ENCODE measurements around the gene TESK2.
A peak's percentile ranks its signal among the peaks of the same experiment; 100 is the strongest.
"Not testable (repeated sequence)": the region's sequence is repeated elsewhere in the genome, so short reads cannot be mapped to it uniquely, and the experiment has no call there.

The TESK2 gene

DNA sequence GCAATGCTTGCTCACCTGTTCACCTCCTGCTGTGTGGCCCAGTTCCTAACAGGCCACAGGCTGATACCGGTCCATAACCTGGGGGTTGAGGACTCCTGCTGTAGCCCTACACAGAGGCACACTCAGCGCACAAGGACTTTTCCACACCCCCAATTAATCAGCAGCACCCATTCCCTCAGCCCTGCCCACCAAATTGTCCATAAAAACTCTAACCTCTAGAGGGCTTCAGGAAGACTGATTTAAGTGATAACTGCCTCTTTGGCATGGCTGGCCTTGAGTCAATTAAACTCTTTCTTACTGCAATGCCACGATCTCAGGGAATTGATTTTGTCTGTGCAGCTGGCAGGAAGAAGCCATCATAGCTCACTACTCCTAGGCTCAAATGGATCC lies 79.5 kb downstream of the TESK2 start:
- no peak for DNase-seq (ENCODE audit: low read depth)

DNA sequence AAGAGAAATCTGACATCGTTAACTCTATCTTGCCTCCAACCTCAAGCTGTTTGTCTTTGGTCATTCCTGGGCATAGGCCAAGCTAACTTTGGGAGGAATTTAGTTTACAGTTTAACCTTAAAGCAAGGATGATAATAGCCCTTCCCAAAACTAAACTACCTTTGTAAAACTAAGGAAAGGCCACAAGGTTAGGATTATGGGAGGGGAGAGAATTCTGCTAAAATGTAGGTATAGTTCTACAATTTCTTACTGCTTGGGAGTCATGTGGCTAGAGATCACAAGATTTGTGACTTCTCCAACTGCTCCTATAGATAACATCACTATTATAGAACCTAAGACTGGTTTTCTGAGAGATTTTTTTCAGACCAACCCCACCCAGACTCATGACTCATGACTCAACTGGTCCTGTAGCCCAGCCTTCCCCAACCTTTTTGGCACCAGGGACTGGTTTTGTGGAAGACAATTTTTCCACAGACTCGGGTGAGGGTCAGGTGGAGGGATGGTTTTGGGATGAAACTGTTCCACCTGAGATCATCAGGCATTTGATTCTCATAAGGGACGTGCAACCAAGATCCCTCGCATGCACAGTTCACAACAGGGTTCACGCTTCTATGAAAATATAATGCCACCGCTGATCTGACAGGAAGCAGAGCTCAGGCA lies 80.0 kb downstream of the TESK2 start:
- no peak for DNase-seq (ENCODE audit: low read depth)

DNA sequence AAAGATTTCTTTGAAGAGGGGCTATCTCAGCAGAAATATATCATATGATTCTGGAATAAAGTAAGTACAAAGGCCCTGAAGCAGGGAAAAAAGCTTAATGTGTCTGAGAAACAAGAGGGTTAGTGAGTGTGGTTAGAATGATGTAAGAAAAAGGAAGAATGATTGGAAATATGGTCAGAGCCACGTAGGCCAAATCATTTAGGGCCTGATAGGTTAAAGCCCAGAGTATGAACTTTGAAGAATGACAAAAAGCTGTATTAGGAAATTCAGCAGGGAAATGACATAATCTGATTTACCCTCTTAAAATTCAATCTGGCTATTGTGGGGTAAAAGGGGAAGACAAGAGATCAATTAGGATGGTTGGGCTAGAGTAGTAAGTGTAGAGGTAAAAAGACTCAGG lies 81.7 kb downstream of the TESK2 start:
- DNase-seq (ENCODE audit: low read depth), result no peak

DNA sequence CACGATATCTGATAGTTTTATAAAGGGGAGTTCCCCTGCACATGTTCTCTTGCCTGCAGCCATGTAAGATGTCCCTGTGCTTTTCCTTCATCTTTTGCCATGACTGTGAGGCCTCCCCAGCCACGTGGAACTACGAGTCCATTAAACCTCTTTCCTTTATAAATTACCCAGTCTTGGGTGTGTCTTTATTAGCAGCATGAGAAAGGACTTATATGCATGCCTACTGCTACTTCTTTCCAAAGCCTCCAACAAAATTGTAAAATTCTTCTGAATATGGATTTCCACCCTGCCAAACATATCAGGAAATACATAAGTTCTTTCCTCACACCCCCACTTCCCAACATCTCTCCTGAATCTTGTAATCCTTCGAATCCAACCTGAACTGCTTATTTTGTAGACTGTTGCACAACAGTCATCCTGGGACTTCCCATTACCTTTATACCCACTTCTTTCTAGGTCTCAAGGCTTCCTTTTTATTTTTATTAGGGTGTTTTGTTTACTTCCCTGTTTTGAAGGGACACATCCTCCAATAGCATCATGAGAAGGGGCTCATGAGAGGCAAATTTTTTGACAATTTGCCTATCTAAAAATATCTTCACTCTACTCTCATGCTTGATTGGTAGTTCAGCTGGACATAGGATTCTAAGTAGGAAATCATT lies 83.2 kb downstream of the TESK2 start:
- no peak for DNase-seq (ENCODE audit: low read depth)

DNA sequence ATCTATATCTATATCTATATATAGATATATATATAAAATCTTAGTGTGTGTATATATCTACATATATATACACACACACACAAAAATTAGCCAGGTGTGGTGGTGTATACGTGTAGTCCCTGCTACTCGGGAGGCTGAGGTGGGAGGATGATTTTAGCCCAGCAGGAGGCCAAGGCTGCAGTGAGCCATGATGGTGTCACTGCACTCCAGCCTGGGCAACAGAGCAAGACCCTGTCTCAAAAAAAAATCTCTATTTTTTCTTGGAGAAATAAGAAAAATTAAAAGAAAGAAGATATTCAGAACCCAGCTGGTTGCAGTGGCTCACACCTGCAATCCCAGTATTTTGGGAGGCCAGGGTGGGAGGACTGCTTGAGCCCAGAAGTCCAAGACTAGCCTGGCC lies 85.3 kb downstream of the TESK2 start:
- DNase-seq (ENCODE audit: low read depth), result no peak

DNA sequence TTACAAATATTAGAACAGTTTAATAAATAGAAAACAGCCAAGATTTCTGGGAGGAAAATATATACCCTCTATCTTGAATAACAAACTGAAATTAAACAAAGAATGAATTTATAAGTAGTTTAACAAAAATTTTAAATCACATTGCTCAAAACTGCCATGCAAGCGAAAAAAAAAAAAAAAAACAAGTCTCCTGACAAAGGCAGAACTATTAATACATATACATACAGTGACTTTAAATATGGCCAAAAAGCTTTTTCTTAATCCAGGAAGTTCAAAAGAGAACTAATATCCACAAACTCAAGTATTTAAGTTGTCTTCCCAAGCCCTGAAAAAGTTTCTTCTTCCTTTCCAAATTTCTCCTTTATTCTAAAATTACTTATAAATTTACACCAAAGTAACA lies 87.2 kb downstream of the TESK2 start:
- DNase-seq (ENCODE audit: low read depth), result no peak

DNA sequence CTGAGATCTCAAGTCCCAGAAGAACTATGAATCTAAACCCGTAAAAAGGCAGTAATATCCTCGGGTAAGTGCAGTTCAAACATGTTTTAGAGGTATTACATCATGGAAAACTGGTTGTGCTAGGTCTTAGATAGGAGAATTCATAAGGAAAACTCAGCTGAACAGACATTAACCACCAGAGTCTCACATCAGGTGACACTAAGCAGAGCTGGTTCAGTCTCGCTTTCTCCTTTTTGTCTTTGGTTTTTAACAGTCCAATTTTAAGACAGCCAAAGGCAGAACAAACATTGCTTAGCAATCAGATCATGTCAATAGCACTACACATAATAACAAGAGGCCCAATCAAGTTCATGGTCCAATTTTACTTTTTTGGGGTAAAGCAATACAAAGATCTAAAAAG lies 87.7 kb downstream of the TESK2 start:
- DNase-seq (ENCODE audit: low read depth), result no peak

DNA sequence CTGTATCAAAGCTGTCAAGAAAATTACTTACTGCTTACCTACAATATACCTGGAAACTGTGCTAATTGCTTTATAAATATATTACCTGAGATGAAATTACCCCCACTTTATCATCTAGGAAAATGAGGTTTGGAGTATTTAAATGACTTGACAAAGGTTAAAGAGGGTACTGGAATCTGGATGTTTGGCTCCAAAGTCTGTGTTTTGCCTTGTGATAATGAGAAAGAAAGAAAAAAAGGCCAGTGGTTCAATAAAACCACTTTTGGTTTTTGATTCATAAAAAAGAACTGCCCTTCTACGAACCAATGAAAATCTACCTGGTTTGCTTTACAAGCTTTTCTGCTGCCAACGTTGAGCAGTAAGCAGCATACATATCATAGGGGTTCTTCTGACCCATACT lies 89.4 kb downstream of the TESK2 start:
- no peak for DNase-seq (ENCODE audit: low read depth)

DNA sequence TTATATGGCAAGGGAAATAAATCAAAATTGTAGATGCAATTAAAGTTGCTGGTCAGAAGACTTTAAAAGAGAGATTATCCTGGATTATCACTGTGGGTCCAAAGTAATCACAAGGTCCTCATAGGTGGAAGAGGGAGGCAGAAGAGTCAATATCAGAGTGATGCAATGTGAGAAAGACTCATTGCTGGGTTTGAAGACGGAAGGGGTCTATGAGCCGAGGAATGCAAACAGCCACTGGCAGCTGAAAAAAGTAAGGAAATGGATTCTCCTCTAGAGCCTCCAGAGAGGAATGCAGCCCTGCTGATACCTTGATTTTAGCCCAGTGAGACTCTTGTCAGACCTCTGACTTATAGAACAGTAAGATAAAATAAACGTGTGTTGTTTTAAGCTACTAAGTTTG lies 90.9 kb downstream of the TESK2 start:
- no peak for DNase-seq (ENCODE audit: low read depth)

DNA sequence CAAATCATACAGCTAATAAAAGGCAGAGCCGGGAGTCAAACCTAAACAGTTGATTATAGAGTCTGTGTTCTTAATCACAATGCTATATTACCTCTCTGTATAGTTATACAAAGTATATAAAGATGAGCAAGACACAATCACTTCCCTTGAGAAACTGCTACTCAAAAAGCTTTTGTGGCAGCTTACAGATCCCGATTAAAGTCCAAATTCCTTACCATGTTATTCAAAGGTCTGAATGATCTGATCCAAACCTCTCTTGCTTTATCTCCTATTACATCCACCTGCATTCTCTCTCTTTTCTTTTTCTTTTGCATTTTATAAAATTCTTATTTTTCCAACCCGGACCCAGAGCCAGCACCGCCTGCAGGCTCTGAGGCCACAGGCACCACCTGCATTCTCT lies 93.7 kb downstream of the TESK2 start:
- no peak for DNase-seq (ENCODE audit: low read depth)

DNA sequence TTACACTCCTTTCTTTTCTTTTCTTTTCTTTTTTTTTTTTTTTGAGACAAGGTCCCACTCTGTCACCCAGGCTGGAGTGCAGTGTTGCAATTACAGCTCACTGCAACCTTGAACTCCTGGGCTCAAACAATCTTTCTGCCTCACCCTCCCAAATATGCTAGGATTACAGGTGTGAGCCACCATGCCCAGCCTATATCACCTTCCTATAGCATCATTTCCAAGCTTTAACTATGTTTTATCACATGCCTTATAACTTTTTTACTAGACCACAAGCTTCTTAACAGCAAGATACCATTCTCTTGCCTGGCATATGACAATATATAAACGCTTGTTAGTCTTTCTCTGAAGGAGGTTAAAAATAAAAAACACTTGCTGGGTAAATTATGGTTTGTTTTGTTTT lies 95.4 kb downstream of the TESK2 start:
- DNase-seq (ENCODE audit: low read depth), result no peak

DNA sequence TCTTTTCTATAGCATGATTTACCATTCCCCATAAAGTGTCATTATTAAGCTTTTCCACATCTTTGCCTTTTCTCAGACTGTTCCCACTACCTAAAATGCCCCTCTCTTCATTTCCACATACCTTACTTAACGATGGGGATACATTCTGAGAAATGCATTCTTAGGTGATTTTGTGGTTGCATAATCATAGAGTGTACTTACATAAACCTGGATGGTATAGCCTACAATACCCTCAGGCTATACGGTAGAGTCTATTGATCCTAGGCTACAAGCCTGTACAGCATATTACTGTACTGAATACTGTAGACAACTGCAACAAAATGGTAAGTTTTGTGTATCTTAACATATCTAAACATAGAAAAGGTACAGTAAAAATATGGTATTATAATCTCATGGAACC lies 95.9 kb downstream of the TESK2 start:
- no peak for DNase-seq (ENCODE audit: low read depth)

DNA sequence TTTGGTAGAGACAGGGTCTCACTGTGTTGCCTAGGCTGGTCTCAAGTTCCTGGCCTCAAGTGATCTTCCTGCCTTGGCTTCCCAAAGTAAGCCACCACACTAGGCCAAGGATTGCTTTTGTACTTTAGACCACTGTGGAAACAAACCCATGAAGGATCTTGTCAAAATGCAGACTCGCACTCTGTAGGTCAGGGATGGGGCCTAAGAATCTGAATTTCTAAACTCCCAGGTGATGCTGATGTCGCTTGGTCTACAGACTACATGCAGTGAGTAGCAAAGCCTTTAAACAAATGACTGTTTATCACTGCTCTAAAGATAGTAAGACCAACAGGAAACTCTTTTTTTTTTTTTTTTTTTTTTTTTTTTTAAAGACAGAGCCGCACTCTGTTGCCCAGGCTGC lies 96.6 kb downstream of the TESK2 start:
- no peak for DNase-seq (ENCODE audit: low read depth)

DNA sequence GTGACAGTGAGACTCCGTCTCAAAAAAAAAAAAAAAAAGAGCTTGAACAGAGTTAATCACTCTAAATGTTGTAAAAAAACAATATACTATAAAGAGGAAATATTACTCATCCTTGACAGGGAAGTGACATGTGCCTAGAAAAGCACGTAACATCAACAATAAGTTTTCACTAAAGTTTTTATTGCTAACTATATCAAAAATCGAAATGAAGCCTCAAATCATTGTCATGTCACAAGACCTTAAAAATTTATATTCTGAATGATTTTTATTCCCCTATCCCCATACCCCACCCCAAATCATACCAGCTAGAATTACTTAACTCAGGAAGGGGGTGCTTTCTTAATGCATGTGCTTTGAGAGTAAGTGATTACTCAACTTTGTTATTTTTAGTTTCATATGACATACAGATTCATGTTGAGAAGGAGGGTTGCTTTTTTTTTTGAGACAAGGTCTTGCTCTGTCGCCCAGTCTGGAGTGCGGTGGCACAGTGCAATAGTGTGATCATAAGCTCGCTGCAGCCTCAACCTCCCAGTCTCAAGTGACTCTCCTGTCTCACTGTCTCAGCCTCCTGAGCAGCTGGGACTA lies 97.2 kb downstream of the TESK2 start:
- peak; percentile 56 for DNase-seq (ENCODE audit: low read depth)

DNA sequence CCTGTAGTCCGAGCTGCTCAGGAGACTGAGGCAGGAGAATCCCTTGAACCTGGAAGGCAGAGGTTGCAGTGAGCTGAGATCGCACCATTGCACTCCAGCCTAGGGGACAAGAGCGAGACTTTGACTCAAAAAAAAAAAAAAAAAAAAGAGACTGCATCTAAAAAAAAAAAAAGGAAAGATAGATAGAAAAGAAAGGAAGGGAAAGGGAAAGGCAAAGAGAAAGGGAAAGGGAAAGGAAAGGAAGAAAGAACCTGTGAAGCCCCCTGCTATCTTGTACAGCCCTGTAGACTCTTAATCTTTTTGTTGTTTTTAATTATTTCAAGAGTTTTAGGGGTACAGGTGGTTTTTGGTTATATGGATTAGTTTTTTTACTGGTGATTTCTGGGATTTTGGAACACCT lies 104.7 kb downstream of the TESK2 start:
- no peak for DNase-seq (ENCODE audit: low read depth)

DNA sequence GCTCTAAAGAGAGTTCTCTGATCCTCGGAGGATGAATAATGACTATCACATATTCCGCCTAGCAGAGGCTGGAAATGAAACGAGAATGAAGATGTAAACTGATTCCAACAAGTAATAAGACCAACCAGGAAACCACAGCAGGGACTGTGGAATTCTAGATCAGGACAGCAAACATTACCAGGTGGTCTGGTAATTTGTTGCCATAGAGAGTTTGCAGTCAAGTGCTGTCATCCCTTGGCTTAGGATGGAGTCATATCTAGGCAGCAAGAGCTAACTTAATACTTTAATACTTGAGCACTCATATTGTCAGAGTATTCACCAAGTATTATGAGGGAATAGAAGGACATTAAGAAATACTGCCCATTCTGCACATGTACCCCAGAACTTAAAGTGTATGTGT lies 105.7 kb downstream of the TESK2 start:
- DNase-seq (ENCODE audit: low read depth), result no peak

DNA sequence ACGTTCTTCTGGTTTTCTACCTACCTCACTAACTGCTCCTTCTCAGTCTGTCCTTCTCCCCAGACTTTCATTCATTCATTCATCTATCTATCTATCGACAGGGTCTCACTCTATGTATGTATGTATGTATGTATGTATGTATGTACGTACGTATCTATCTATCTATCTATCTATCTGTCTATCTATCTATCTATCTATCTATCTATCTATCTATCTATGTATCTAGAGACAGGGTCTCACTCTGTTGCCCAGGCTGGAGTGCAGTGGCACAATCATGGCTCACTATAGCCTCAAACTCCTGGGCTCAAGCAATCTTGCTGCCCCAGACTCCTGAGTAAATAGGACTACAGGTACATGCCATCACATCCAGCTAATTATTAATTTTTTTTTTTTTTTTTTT lies 106.8 kb downstream of the TESK2 start:
- not testable (repeated sequence) for DNase-seq (ENCODE audit: low read depth)

DNA sequence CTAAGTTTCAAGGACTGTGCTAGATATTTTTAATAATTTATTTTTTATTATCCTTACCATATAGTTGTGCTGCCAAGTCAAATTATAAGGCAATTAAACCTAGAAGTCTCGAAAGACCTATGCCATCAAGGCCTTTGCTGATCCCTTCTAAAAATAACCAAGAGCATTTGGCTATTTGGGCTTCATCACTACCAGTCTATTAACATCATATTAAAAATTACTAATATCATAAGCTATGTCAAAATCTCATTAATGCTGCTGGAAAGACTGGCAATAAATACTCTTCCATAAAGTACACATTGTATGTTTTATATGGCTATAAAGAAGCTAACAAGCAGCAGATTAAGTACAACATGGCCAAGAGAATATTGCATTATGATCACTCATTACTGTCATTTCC lies 107.8 kb downstream of the TESK2 start:
- no peak for DNase-seq (ENCODE audit: low read depth)

DNA sequence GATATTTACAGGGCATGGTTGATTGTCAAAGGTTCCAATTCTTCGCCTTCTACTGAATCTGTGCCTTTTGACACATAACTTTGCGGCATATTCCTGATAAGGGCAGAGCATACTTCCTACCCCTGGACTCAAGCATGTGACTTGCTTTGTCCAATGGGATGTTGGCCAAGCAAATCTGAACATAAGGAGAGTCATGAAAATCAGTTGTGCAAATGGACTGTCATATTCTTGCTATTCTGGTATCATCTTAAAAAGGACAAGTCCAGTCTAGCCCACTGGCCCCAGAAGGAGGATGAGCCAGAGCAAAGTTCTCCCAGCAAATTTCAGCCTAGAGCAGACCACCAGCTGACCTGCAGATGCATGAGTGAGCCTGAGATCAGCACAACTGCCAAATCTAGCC lies 109.7 kb downstream of the TESK2 start:
- no peak for DNase-seq (ENCODE audit: low read depth)

DNA sequence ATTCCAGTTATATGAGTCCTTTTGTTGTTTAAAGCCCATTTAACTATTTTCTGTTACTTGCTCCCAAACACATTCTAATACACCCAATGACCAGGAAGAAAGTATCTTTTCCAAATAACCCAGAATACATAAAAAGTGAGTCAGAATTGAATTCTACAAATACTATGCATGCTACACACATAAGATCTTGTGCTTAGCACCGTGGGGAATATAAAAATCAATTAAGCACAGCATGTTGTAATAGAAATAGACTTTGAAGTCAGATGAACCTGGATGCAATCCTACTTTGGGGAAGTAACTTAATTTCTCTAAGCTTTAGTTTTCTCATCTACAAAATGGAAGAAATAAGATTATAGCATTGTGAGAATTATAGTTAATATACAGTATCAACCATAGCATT lies 110.2 kb downstream of the TESK2 start:
- DNase-seq (ENCODE audit: low read depth), result no peak

DNA sequence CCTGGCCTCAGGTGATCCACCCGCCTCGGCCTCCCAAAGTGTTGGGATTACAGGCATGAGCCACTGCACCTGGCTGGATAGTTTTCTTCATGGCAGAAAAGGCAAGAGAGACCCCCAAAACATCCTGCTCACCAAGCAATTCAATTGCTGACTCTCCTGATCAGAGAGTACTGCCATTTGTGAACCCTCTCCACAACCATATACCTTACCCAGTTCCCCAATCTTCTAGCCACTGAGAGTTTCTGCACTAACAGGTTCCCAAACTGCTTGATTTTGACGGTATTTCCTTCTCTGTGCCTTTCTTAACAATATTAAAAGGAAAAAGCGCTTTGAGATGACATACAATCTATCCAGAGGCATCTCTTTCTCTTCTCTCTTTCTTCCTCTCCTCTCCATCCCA lies 110.8 kb downstream of the TESK2 start:
- no peak for DNase-seq (ENCODE audit: low read depth)

DNA sequence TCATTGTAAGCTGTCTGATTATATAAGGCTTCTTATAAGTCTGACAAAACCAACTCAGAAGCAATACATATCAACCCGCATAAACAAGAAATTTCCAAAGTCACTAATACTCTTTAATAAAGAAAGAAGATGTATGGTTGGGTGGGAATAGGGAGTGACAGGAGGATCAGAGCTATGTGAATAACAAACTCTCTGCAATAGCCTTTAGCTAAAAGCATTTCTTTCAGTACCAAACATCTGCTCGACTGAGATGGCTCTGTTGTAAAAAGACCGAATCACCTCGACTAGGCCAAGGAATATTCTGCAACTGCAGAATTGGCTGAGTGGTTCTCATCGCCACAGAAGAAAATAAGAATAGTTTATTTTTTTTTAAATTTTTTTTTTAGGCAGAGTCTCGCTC lies 111.4 kb downstream of the TESK2 start:
- DNase-seq (ENCODE audit: low read depth), result no peak

DNA sequence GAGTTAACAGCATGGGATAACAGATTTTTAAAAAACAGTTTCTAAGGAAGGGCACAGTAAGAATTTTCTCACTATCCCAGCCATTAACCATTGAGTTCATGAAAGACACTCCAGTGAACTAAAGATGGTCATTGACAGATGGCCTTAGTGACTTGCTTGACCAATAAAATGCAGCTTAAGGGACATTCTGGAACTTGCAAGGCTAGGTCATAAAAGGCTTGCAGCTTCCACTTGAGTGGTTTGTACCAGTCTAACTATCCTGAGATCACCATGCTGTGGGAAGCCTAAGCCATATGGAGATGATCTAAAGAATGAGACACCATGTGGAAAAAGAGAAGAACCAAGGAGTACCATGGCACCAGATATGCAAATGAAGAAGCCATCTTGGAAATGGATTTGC lies 112.8 kb downstream of the TESK2 start:
- no peak for DNase-seq (ENCODE audit: low read depth)
